GM21390 (cell line): ENCODE results near the gene PPDPF.
"Not testable (repeated sequence)": the region's sequence is repeated elsewhere in the genome, so short reads cannot be mapped to it uniquely, and the experiment has no call there.

Experiments used
- ATAC-seq: cut with Tn5 transposase; IDR thresholded peaks from one replicate; pipeline ENCODE4 v1.9.1; 2021; ENCODE audit not compliant: unreplicated experiment

PPDPF gene

DNA sequence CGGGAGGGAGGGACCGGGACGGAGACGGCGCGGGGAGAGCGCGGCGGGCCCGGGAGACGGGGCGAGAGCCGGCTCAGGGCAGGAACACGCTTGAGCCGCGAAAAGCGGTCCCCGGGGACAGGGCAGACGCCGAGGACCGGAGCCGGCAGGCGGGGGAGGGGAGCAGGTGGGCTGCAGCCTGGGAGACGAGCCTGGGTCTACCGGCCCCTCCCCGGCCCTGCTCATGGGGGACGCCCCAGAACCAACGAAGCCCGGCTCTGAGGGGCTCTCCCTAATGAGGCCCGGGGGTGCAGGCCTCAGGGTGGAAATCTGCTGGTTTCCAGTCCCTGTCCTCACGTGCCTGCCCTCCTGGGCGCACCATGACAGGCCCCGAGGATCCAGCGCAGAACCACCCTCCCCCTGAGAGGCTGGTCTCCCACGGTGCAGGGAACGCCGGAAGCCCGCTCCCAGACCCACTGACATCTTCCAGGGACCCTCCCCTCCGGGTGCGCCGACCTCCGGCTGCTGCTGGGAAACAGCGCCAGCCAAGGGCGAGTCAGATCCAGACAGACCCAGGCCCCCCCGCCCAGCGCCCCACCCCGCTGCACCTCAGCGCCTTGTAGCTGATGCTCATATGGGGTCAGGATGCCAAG, 21.1 kb upstream of the PPDPF start:
- no peak for ATAC-seq

DNA sequence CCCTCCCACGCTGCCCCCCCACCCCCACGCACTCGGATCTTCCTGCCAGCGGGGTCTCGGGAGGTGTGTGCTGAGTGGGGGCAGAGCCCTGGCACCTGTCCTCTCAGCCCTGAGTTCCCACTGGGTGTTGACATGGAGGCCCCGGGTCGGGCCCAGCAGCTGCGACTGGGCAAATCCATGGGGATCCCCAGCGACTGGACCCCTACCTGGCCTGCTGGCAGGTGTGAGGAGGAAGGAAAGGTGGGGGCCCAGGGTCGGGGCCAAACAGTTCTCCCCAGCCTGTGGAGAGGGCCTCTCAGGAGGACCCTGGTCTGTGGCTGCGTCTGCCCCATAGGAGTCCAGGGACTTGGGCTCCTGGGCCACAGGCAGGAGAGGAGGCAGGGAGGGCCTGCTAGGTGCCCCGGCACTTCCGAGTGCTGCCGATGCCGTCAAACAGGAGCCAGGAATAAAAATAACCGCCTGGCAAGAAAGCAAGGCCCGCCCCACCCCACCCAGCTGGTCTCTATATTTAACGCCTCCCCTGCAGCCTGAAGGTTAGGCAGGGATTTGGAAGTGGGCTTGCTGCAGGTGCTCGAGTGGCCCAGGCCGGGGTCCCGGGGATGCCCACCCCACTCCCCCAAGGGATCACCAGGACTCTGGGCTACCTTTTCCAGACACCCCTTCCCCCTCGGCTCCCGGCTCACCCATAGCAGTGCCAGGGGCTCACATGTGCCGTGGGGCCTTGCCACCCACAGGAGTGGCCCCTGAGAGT, 20.2 kb upstream of the PPDPF start:
- ATAC-seq: no peak

DNA sequence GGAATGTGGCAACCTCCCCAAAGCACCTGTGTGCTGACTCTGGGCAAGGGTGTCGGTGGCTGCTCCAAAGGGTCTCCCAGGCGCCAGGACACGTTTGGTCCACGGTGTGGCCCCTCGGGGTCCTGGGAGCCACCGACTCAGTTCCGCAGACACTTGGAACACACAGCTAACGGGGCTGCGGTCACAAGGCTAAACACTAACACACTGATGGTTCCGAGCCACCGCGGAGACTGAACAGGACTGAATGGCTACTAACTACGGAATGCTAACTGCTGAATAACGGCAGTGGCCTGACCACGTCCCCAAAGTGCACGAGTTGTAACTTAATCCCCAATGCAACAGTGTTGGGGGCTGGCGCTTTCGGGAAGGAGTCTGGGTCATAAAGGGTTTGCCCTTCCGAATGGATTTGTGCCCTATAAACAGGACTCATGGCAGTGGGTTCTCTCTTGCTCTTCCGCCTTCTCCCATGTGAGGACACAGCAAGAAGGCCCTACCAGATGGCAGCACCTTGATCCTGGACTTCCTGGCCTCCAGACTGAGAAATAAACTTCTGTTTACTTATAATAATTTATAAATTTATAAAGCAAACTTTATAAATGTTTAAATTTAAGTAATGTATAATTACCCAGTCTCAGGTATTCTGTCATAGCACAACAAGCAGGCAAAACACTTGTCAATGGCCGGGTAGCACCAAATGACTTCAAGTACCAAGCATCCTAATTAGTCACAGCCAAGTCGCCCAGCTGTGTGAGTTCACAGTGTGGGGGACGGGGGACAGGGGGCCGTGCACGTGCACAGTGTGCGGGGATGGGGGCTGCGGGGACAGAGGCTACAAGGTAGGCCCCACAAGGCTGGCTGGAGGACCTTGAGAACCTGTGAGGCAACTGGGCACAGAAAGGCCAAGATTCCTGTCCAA, 19.4 kb upstream of the PPDPF start:
- ATAC-seq: no peak

DNA sequence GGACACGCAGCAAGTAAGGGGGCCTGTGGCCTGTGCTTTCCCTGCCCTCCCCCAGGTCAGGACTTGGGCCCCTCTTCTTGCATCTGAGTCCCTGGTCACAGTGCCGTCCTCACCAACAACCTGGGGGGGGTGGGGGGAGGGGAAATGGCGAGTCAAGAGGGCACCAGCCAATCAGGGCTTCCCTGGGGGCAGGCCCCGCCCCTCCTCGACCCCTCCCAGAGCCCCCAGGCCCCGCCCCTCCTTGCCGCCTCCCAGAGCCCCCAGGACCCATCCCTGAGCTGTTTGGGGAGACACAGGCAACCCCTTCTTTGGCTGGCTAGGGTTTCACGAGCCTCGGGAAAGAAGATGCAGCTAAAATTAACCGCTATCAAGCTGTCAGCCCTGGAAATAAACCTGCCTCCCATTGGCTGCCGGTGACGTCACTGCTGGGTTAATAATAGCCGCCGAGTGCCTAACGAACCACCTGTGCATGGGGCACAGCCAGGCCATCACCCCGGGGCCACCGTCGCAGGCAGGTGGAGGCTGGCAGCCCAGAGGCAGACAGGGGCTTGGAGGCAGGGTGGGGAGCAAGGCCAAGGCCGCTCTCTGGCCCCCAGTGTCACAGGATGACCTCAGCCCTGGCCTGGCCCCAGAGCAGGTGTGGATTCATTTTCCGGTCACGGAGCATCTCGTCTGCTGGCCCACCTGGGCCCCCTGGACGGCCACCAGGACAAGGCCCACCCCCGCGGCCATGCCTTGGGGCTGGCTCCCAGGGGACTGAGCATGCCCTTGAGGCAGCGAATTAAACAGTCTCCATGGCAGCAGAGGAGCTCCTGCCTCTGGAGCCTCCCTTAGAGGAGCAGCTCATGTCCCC, 18.5 kb upstream of the PPDPF start:
- no peak for ATAC-seq

DNA sequence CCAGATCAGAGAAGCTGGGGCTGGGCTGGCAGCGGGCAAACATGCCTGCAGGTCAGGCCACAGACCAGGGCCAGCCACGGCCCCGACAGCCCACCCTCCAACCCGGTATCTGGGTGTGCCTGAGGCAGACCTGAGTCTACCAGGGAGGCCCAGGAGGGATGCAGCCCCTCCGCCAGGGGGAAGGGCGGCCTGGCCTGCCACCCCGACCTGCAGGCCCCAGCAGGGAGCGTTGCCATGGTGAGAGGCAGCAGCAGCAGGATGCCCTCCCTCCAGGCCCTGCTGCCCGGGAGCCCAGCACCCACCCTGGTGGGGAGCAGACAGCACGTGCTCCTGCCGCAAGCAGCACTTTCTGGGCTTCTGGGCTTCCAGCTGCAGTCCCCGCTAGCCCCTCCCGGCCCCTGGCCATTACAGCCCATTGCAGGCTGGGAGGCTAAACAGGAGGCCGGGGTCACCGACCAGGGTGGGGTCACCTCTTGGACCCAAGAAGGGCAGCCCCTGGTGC, 17.8 kb upstream of the PPDPF start:
- ATAC-seq: no peak

DNA sequence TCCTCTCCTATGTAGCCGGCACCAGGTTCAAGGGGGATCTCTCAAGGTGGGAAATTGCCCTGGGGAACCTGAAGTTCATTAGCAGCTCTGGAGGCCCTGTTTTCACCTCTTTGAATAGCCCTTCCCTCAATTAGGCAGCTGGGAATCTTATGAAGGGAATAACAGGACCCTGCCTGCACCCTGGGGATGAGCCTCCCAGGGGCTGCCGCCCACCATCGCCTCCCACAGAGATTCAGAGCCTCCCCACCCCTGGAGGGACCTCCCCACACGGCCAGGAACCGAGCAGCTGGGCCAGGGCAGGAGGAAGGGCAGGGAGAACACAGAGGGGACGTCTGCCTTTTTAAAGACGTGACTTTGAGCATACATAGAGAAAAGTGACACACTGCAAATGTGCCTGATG, 17.0 kb upstream of the PPDPF start:
- ATAC-seq: no peak

DNA sequence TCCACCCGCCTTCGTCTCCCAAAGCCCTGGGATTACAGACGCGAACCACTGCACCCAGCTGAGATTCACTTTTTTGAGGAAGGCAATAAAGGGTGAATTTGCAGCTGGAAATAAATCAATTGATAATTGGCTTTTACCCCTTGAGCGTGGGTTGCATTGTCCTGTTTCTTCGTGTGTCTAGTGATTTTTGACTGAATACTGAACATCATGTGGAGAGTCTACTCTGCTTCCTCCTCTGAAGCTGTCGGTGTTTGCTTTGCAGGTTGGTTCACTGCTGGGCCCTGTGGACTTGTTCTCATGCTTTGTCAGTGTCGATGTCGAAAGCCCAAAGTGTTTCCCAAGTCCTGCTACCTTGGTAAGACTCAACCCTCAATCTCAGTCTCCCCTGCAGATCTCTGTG, 15.9 kb upstream of the PPDPF start:
- ATAC-seq: no peak

DNA sequence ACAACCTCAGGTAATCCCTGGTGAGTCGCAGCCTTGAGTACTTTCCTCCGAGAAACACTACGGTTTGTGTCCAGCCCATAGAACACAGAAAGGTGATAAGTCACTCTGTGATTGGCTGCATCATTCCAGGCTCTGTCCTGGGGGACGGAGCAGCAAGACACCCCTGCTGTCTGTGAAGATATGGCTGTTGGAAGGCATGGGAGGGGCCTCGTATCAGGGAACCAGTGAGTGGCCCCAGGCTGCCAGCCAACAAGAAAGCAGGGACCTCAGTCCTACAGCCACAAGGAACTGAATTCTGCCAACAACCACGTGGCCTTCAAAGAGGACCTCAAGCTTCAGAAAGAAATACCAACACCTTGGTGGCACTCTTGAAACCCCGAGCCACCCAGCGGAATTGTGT, 15.3 kb upstream of the PPDPF start:
- no peak for ATAC-seq

DNA sequence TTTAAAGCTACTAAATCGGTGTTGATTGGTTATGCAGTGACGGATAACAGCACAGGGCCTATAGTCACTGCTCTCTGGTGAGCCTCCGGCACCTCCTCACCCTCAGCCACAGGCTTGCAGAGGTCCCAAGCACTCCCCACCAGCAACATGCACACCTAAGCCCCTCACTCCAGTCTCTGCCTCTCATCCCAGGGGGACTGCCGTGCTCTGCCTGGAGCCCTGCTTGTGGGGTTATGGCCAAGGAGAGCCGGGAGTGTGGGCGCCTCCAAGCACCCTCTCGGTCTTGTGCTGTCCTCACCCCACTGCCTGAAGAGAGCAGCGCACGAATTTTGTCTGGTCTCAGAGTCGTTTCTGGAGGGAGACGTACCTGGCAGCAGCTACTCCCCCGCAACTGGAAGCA, 14.8 kb upstream of the PPDPF start:
- no peak for ATAC-seq

DNA sequence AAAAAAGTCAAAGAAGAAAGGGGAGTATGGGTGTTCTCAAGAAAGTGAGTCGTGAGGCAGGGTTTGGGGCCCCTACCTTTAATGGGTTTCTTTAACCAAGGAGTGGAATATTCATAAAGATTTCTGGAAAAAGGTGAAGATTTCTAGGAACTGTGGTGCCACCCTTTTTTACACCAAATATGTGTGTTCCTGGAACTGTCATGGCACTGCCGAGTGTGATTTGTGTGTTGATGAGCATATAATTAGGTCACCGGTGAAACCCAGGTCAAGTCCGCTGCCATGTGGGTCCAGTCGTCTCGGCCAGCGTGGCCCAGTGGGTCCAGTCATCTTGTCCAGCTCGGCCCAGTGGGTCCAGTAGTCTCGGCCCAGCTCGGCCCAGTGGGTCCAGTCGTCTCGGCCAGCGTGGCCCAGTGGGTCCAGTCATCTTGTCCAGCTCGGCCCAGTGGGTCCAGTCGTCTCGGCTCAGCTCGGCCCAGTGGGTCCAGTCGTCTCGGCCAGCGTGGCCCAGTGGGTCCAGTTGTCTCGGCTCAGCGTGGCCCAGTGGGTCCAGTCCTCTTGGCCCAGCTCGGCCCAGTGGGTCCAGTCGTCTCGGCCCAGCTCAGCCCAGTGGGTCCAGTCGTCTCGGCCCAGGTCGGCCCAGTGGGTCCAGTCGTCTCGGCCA, 13.4 kb upstream of the PPDPF start:
- no peak for ATAC-seq

DNA sequence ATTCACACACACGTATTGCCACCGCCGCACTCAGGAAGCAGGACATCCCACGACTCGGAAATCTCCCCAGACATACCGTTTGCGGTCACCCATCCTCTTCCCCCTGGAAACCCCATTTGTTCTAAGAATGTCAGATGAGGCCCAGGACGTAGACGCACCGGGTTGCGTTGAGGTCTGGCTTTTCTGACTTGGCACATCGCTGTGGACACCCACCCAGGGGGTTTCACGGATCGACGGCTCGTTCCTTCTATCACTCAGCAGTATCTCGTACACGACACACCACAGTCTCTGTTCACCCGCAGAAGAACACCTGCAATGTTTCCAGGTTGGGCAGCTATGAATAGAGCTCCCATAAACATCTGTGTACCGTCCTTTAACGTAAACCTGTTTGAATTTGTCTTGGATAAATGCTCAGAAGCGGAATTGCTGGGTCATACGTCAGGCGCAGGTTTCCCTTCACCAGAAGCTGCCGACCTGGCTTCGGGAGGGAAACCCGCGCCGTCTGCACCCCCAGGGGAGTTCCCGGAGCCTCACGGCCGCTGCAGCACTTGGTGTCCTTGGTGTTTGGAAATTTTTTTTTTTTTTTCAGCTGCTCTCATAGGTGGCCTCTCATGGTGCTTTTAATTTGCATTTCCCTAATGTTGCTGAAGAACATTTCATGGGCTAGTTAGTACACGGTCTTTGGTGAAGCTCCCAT, 12.3 kb upstream of the PPDPF start:
- no peak for ATAC-seq

DNA sequence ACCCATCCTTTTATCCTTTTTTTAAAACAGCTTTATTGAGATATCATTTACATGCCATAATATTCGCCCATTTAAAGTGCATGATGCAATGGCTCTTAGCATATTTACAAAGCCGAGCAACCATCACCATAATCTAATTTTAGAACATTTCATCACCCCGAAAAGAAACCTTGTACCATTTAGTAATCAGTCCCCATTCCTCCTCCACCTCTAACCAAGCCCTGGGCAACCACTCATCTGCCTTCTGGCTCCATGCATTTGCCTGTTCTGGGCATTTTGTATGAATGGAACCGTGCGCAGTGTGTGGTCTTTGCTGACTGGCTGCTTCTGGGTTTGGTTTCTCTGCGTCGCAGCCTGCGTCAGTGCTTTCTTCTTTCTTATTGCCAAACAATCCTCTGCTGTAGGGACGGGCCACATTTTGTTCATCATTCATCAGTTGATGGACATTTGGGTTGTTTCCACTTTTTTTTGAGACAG, 11.4 kb upstream of the PPDPF start:
- ATAC-seq: no peak

DNA sequence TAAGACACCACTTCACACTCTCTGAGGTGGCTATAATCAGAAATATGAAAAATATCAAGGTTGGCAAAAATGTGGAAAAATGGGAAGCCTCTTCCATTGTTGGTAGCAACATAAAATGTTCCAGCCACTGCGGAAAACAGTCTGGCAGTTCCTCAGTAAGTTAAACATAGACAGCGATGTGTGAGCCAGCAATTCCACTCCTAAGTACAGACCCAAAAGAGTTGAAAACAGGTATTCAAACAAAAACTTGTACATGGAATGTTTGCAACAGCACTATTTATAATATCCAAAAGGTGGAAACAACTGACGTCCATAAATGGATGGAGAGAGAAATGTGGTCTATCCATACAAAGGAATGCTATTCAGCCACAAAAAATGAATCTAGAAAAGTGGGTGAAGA, 7.4 kb upstream of the PPDPF start:
- no peak for ATAC-seq

DNA sequence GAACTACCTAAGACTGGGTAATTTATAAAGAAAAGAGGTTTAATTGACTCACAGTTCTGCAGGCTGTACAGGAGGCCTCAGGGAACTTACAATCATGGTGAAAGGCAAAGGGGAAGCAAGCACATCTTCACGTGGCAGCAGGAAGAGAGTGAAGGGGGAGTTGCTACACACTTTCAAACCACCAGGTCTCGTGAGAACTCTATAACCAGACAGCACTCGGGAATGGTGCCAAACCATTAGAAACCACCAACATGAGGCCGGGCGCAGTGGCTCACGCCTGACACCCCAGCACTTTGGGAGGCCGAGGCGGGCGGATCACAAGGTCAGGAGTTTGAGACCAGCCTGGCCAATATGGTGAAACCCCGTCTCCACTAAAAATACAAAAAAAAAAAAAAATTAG, 6.0 kb upstream of the PPDPF start:
- ATAC-seq: not testable (repeated sequence)

DNA sequence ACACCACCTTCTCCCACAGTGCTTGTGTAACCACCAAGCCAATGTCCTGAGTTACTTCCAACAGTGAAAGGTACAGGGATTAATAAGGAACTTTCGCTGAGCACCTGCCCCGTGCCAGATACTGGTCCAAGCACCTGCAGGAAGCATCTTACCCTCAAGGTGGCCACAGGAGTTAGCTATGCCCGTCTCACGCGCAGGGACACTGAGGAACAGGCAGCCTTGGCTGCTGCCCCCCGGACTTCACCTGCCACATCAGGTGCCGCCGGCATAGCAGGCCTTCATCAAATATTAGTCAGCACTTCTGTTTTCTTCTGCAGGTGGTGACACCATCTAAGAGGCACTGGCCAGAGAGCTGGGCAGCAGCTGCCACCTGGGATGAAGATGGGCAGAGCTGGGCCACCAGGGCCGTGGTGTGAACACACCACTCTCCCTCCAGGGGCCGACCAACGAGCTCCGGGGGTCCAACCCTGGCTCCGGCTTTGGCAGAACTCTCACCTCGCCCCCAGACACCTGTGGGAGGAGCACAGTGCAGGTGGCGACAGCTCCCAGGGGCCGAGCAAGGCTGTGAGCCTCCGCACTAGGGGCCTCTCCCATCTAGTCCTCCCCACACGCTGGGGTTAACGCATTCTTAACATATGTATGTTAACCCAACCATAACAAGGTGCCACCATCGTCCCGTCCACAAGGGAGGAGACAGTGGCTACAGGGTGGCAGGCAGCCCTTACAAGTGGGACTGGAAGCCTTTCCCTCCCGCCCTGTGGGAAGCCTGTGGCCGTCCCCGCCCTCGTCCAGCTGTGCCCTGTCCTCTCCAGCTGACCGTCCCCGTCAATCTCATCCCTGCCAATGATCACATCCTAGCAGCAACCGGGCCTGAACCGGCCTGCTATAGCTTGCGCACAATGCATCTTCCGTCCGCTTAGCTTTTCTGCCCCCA, 2.9 kb upstream of the PPDPF start:
- ATAC-seq: no peak

DNA sequence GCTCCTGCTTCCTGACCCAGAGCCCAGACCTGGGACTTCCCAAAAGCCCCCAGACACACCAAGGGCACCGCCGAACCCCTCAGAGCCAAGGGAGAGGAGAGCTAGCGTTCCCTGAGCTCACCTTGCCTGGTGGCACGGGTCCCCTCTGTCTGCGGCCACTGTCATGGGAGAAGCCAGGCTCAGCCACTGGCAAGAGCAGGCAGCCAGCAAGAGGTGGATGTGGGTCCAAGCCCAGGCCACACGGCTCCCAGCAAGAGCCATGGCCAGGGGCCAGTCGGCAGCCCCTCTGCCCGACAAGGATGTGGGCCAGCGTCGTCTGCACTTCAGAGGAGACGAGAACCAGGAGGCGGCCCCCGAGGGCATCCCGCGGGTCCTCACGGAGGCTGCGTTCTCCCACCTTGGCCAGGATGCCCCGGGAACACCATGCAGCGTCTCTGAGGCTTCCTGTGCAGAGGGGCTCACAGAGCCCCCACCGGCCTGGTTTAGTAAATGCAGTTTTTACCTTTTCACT, 2.2 kb upstream of the PPDPF start:
- no peak for ATAC-seq

DNA sequence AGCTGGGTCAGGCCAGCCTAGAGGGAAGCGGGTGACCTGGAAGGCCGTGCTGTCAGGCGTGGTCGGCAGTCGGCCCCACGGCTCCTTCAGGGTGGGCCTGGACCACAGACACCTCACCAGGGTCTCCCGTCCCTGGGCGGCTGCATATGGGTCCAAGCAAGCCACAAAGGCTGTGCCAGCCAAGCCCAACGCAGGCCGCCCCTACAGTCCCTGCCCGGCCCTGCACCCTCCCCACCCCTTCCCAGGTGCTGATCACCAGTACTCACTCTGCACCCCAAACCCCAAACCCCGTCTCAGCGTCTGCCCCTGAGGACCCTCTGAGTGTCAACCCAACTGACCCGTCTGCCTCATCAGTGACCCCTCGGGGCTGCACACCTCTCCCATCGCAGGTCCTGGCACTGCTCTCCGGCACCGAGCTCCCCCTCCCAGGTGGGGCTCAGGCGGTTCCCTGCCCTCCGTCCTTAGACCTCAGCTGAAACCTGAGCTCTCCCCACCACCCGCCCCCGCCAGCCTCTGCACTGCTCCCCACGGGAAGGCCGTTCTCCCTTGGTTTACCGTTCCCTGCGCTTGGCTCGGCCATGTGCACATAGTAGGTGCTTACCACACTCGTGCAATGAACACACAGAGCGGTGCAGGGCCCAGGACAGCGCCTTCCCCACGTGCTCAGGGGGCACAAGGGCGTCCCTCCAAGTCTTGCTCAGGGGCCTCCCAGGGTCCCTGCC, 1.5 kb upstream of the PPDPF start:
- no peak for ATAC-seq
